GM18907 (cell line): ENCODE data around the gene SLC39A2.
"Not testable (repeated sequence)": the region's sequence is repeated elsewhere in the genome, so short reads cannot be mapped to it uniquely, and the experiment has no call there.

Source experiments
- ATAC-seq: cut with Tn5 transposase; IDR thresholded peaks from one replicate; pipeline ENCODE4 v1.9.1; 2021; ENCODE audit warnings: mild to moderate bottlenecking, moderate library complexity; ENCODE audit not compliant: unreplicated experiment

Gene SLC39A2

GRCh38 chr14:21024585-21025370 lies 25.7 kb downstream of the SLC39A2 start, which contains the start of gene NDRG2:
TSS of gene NDRG2 (minus strand) at chr14:21025061. CDS start at chr14:21023315, 1,746 bp downstream.
- no peak for ATAC-seq

- no peak for ATAC-seq
Observed at GRCh38 chr14:21025371-21026273, 26.5 kb downstream of the SLC39A2 start.

GRCh38 chr14:21026274-21026987 lies 27.3 kb downstream of the SLC39A2 start:
- no peak for ATAC-seq

GRCh38 chr14:21026988-21027315 lies 27.9 kb downstream of the SLC39A2 start:
- ATAC-seq = no peak

GRCh38 chr14:21029917-21030316 lies 30.8 kb downstream of the SLC39A2 start, which contains the start of gene TPPP2:
TSS of gene TPPP2 (plus strand) at chr14:21030217. CDS start at chr14:21030582, 365 bp downstream.
- no peak for ATAC-seq

- no peak for ATAC-seq
Observed at GRCh38 chr14:21030531-21030930, 31.4 kb downstream of the SLC39A2 start.

- ATAC-seq = no peak
Observed at GRCh38 chr14:21032326-21033132, 33.4 kb downstream of the SLC39A2 start.

- ATAC-seq = no peak
Observed at GRCh38 chr14:21033133-21033698, 34.1 kb downstream of the SLC39A2 start.

- ATAC-seq = no peak
Observed at GRCh38 chr14:21034707-21035106, 35.6 kb downstream of the SLC39A2 start, which contains the start of gene RNASE13. TSS of gene RNASE13 (minus strand) at chr14:21034807. CDS start at chr14:21034288, 519 bp downstream.

GRCh38 chr14:21036751-21037150 lies 37.7 kb downstream of the SLC39A2 start:
- ATAC-seq = no peak

- ATAC-seq = no peak
Observed at GRCh38 chr14:21037156-21037555, 38.1 kb downstream of the SLC39A2 start.

- no peak for ATAC-seq
Observed at GRCh38 chr14:21038441-21039422, 39.6 kb downstream of the SLC39A2 start.

GRCh38 chr14:21039585-21040369 lies 40.7 kb downstream of the SLC39A2 start:
- no peak for ATAC-seq

GRCh38 chr14:21040370-21040925 lies 41.4 kb downstream of the SLC39A2 start:
- no peak for ATAC-seq

- not testable (repeated sequence) for ATAC-seq
Observed at GRCh38 chr14:21040941-21041340, 41.8 kb downstream of the SLC39A2 start.

GRCh38 chr14:21041676-21042433 lies 42.8 kb downstream of the SLC39A2 start, which contains the start of gene RNASE7:
TSS of gene RNASE7 (plus strand) at chr14:21042362. CDS start at chr14:21042993, 631 bp downstream.
- ATAC-seq = no peak

GRCh38 chr14:21042918-21043317 lies 43.8 kb downstream of the SLC39A2 start:
- no peak for ATAC-seq
